Activated CD8-positive, alpha-beta T cell treated with anti-CD3 and anti-CD28 coated beads for 36 hours (primary cell): ENCODE data around the gene VGF. TPM values are rescaled to one million over a fixed set of nuclear protein-coding genes. Genes with fewer than 3 reads are reported as not detected.
"Not testable (repeated sequence)": the region's sequence is repeated elsewhere in the genome, so short reads cannot be mapped to it uniquely, and the experiment has no call there.

Experiments
- ATAC-seq: fragments of 200-7000 bp; cut with Tn5 transposase; one replicate; pipeline ENCODE4 v1.10.0; 2021; ENCODE audit warnings: mild to moderate bottlenecking, moderate library complexity
- CTCF ChIA-PET: fragments of 350-600 bp; sonication (Branson Sonifier 250); formaldehyde crosslinking; loops from one replicate; lab custom pipeline; 2021; ENCODE audit warnings: antibody characterized with exemption; lab: Charles Lee
- POLR2A ChIA-PET: fragments of 350-600 bp; sonication (Branson Sonifier 250); formaldehyde crosslinking; loops from one replicate; lab custom pipeline; 2021; ENCODE audit warnings: antibody characterized with exemption; lab: Charles Lee
- DNase-seq: peaks from one replicate; pipeline ENCODE4 v3.0.0-alpha.2; 2020
- H3K27ac Mint-ChIP-seq: one replicate; pipeline ENCODE4 v1.8.0; 2021; ENCODE audit warnings: mild to moderate bottlenecking, mixed read lengths
- H3K27me3 Mint-ChIP-seq: one replicate; pipeline ENCODE4 v1.8.0; 2021; ENCODE audit warnings: mixed read lengths
- H3K36me3 Mint-ChIP-seq: one replicate; pipeline ENCODE4 v1.8.0; 2021; ENCODE audit warnings: low read depth, mixed read lengths
- H3K4me1 Mint-ChIP-seq: one replicate; pipeline ENCODE4 v1.8.0; 2021; ENCODE audit warnings: low read depth, mixed read lengths
- H3K4me3 Mint-ChIP-seq: one replicate; pipeline ENCODE4 v1.8.0; 2021; ENCODE audit warnings: mild to moderate bottlenecking, moderate library complexity, mixed read lengths
- H3K9me3 Mint-ChIP-seq: one replicate; pipeline ENCODE4 v1.8.0; 2021; ENCODE audit warnings: mixed read lengths
- intact Hi-C: fragments of 100-400 bp; cut with micrococcal nuclease; formaldehyde crosslinking; loops from one replicate; pipeline ENCODE4 v1.10.0; 2022
- total RNA-seq, 2 experiments: library from RNA; stranded (reverse); gene quantifications; one replicate each; pipeline ENCODE4 v1.2.3, GENCODE V29; 2021
- TF ChIP-seq, protein P1 (sequence below): fragments of 200-600 bp; IDR thresholded peaks from one replicate; pipeline ENCODE4 v1.8.0; 2022; ENCODE audit warnings: antibody characterized with exemption, mild to moderate bottlenecking

The VGF gene
- total RNA-seq, 2 experiments from 2014 or later, result not detected

DNA sequence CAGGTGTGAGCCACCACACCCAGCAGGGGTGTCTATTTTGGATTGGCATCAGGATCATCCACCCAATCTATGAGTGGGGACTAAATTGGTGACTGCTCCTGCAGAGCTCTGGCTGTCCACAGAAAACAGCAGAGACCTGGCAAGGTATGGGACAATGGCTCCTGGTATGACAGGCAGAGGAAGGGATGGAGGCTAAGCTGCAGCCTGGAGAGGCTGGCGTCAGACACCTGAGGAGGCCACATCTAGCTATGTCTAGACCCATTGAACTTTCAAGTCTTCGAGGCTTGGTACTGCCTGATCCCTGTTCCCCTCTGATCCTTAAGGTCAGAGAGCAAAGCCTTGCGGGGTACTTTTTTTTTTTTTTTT lies 41.7 kb downstream of the VGF start:
- no peak overlapping the region for H3K4me3 Mint-ChIP-seq
- intact Hi-C loops, result no loop called here
- peaks cover 42% of the 10 kb centered on the region for H3K4me1 Mint-ChIP-seq
- POLR2A ChIA-PET, result no interaction called here
- no peak for DNase-seq
- CTCF ChIA-PET, result interaction anchor here (1.0 to 4.8 kb wide), 4 partner anchors 11 to 69 kb away, joined by 3 to 27 read pairs (median 6); no protein-coding TSS in a partner anchor
- peaks cover 67% of the 10 kb centered on the region for H3K27me3 Mint-ChIP-seq
- H3K9me3 Mint-ChIP-seq, result no peaks in the 10 kb centered on the region
- ATAC-seq, result no peak
- H3K27ac Mint-ChIP-seq, result no peak overlapping the region
- no peaks in the 10 kb centered on the region for H3K36me3 Mint-ChIP-seq
- TF ChIP-seq, protein P1, sequence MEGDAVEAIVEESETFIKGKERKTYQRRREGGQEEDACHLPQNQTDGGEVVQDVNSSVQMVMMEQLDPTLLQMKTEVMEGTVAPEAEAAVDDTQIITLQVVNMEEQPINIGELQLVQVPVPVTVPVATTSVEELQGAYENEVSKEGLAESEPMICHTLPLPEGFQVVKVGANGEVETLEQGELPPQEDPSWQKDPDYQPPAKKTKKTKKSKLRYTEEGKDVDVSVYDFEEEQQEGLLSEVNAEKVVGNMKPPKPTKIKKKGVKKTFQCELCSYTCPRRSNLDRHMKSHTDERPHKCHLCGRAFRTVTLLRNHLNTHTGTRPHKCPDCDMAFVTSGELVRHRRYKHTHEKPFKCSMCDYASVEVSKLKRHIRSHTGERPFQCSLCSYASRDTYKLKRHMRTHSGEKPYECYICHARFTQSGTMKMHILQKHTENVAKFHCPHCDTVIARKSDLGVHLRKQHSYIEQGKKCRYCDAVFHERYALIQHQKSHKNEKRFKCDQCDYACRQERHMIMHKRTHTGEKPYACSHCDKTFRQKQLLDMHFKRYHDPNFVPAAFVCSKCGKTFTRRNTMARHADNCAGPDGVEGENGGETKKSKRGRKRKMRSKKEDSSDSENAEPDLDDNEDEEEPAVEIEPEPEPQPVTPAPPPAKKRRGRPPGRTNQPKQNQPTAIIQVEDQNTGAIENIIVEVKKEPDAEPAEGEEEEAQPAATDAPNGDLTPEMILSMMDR, result no peak

DNA sequence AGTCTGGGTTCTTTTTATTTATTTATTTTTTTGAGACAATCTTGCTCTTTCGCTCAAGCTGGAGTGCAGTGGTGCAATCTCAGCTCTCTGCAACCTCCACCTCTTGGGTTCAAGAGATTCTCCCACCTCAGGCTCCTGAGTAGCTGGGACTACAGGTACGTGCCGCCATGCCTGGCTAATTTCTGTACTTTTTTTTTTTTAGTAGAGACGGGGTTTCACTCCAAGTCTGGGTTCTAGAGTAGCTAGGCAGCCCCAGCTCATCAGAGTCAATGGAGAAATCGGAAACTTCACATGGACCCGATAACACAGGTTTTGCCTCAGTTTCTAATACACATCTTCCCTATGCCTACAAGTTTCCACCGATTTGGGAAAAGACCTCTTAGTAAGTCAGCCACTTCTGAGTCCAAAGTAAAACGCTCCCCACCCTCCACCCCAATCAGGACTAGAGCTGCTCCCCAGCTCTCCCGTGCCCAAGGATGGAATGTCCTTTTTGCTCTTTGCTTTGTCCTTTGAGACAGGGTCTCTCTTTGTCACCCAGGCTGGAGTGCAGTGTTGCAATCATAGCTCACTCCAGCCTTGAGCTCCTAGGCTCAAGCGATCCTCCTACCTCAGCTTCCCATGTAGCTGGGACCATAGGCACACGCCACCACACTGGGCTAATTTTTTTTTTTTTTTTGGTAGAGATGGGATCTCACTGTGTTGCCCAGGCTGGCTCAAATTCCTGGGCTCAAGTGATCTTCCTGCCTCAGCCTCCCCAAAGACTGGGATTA lies 42.3 kb downstream of the VGF start:
- Mint-ChIP-seq H3K4me3 (no peak overlapping the region), H3K4me1 (peaks cover 42% of the 10 kb centered on the region), H3K27ac (no peak overlapping the region), H3K36me3 (no peaks in the 10 kb centered on the region), H3K27me3 (peaks cover 61% of the 10 kb centered on the region), H3K9me3 (no peaks in the 10 kb centered on the region)
- ChIA-PET CTCF (interaction anchor here (0.6 to 1.7 kb wide), 6 partner anchors 11 to 236 kb away, joined by 3 to 6 read pairs (median 5); no protein-coding TSS in a partner anchor), POLR2A (no interaction called here)
- no peak for ATAC-seq
- DNase-seq, result no peak
- TF ChIP-seq, protein P1, result no peak
- intact Hi-C loops, result no loop called here

DNA sequence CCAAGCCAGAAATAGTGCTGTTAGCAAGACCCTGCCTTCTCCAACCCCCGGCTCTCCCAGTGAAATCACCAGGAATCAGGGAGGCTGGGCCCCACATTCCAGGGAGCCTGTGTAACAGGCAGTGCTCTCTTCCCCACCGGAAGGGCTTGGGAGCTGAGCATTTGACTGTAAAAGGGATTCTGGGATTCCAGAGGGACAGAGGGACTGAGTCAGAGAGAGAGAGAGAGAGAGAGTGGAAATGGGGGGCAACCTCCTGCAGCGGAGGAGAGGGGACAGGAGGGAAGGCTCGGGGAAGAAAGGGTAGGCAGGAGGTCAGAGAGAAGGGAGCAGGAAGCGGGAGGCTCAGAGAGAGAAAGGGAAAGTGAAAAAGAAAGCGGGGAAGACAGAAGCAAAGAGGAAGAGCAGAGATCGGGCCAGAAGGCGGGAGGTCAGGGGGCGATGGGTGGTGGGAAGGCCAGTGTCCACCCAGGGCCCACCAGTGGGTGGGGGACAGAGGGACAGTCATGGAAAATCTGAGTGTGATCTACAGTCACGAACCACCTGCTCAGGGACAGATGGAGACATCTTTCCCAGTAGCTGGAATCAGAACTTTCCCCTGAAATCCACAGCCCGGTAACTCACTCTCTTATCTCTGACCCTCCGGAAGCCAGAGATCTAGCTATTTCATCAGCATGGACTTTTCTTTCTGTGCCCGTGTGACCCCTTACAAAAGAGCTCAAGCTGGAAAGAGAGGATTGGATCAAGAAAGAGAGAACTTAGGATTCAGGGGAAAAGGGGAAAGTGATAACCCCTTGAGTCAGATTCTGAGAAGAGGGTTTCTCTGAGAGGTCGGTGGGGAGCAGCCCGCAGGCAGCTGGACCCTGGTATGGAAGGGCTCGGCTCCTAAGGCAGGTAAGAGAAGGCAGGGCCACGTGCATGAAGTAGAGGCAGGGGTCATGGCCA lies 43.1 kb downstream of the VGF start:
- CTCF ChIA-PET, result interaction anchor here (0.6 to 1.7 kb wide), 5 partner anchors 12 to 235 kb away, joined by 3 to 6 read pairs (median 6); no protein-coding TSS in a partner anchor
- Mint-ChIP-seq H3K27ac (peak overlapping the region; percentile 61), H3K36me3 (no peaks in the 10 kb centered on the region), H3K4me1 (peaks cover 40% of the 10 kb centered on the region), H3K9me3 (no peaks in the 10 kb centered on the region), H3K27me3 (peaks cover 54% of the 10 kb centered on the region), H3K4me3 (peak overlapping the region; percentile 43)
- no peak for ATAC-seq
- intact Hi-C loops, result no loop called here
- POLR2A ChIA-PET, result no interaction called here
- DNase-seq, result no peak
- TF ChIP-seq, protein P1, result no peak

DNA sequence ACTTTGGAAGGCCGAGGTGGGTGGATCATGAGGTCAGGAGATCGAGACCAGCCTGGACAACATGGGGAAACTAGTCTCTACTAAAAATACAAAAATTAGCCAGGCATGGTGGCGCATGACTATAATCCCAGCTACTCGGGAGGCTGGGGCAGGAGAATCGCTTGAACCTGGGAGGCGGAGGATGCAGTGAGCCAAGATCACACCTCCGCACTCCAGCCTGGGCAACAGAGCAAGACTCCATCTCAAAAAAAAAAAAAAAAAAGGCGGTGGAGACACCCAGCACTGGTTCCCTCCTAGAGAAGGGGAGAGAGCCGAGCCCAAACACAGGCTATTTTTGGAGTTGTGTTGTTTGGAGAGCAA lies 43.8 kb downstream of the VGF start:
- intact Hi-C loops, POLR2A ChIA-PET, H3K36me3 Mint-ChIP-seq, H3K9me3 Mint-ChIP-seq, DNase-seq, H3K27ac Mint-ChIP-seq, CTCF ChIA-PET, H3K4me3 Mint-ChIP-seq, ATAC-seq: not testable (repeated sequence)
- peaks cover 47% of the 10 kb centered on the region for H3K27me3 Mint-ChIP-seq
- peaks cover 34% of the 10 kb centered on the region for H3K4me1 Mint-ChIP-seq

DNA sequence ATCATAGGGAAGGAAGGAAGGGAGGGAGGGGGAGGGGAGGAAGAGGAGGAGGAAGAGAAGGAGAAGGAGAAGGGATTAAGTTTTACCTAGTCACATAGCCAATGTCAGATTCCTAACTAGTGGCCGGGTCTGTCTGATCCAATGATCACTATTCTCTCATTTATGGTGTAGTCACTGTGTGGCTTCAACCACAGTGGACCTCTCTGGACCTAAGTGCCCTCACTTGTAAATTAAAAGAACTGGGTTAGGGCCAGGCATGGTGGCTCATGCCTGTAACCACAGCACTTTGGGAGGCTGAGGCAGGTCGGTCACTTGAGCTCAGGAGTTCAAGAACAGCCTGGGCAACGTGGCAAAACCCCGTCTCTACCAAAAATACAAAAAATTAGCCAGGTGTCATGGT lies 45.1 kb downstream of the VGF start:
- no peaks in the 10 kb centered on the region for H3K36me3 Mint-ChIP-seq
- CTCF ChIA-PET, result interaction anchor here (1.0 kb wide), 1 partner anchor 43 kb away, joined by 3 read pairs; no protein-coding TSS in a partner anchor
- TF ChIP-seq, protein P1, result no peak
- peaks cover 23% of the 10 kb centered on the region for H3K4me1 Mint-ChIP-seq
- peaks cover 40% of the 10 kb centered on the region for H3K27me3 Mint-ChIP-seq
- no peak overlapping the region for H3K27ac Mint-ChIP-seq
- no peak overlapping the region for H3K4me3 Mint-ChIP-seq
- no peak for DNase-seq
- no peaks in the 10 kb centered on the region for H3K9me3 Mint-ChIP-seq
- no peak for ATAC-seq
- POLR2A ChIA-PET, result interaction anchor here (0.9 kb wide), 1 partner anchor 16 kb away, joined by 3 read pairs; no protein-coding TSS in a partner anchor
- intact Hi-C loops, result no loop called here
